Gastroesophageal sphincter (tissue), 4 donors: ENCODE results near the gene MYH14. TPM values are rescaled to one million over a fixed set of nuclear protein-coding genes. Genes with fewer than 3 reads are reported as not detected.

Source experiments
- ATAC-seq: fragments of 150-250 bp; one replicate; pipeline ENCODE4 v1.9.1; 2016; ENCODE audit warnings: mild to moderate bottlenecking, moderate library complexity
- H3K27ac ChIP-seq, 4 donors: fragments of 200-600 bp; sonication (generic) in 3 of 4; 1 replicate in 3 of 4; 2 replicates in 1 of 4; pipeline ENCODE4 v1.5.1; 2016 to 2019
- H3K27me3 ChIP-seq: fragments of 200-600 bp; sonication (generic); one replicate; pipeline ENCODE4 v1.5.1; 2019
- H3K36me3 ChIP-seq, 2 donors: fragments of 200-600 bp; sonication (generic); one replicate each; pipeline ENCODE4 v1.5.1; 2019; ENCODE audit warnings: control low read depth in 1 of 2
- H3K4me1 ChIP-seq, 3 donors: fragments of 200-600 bp; sonication (generic); 1 replicate in 2 of 3; 2 replicates in 1 of 3; pipeline ENCODE4 v1.5.1; 2016 to 2019; ENCODE audit warnings: control low read depth in 2 of 3
- H3K4me3 ChIP-seq, 2 donors: fragments of 200-600 bp; sonication (generic); one replicate each; pipeline ENCODE4 v1.5.1; 2019; ENCODE audit warnings: mild to moderate bottlenecking in 1 of 2, moderate library complexity in 1 of 2
- H3K9me3 ChIP-seq, 3 donors: fragments of 200-600 bp; sonication (generic); one replicate each; pipeline ENCODE4 v1.5.1; 2017 to 2019; ENCODE audit warnings: control low read depth in 2 of 3
- CTCF ChIP-seq, 4 experiments: fragments of 200-600 bp in 2 of 4; fragments of 450-650 bp in 2 of 4; sonication (generic) in 1 of 4; IDR thresholded peaks; one replicate each; pipeline ENCODE4 v1.5.1; 2017 to 2019; ENCODE audit warnings: antibody characterized with exemption in 4 of 4, mild to moderate bottlenecking in 2 of 4, moderate library complexity in 2 of 4
- EP300 ChIP-seq: sonication (generic); formaldehyde crosslinking; IDR thresholded peaks from one replicate; pipeline ENCODE4 v1.6.1; 2017; ENCODE audit warnings: antibody characterized with exemption, mild to moderate bottlenecking
- POLR2A ChIP-seq, 2 donors: fragments of 450-650 bp; IDR thresholded peaks; one replicate each; pipeline ENCODE4 v1.6.1; 2017; ENCODE audit warnings: antibody characterized with exemption in 2 of 2, mild to moderate bottlenecking in 2 of 2, moderate library complexity in 1 of 2
- POLR2AphosphoS5 ChIP-seq: sonication (generic); formaldehyde crosslinking; IDR thresholded peaks from one replicate; pipeline ENCODE4 v1.6.1; 2017; ENCODE audit warnings: antibody characterized with exemption
- WGBS, 2 donors: methylation state at CpG; one replicate each; pipeline ENCODE4 v1.1.5; 2018; ENCODE audit warnings: low coverage in 1 of 2; 5-methylcytosine and 5-hydroxymethylcytosine counted together
- total RNA-seq, 4 donors: library from RNA; depleted of rRNA; stranded (reverse); fragments of >200 nt; gene quantifications; one replicate each; pipeline ENCODE4 v1.1.0, GENCODE V29; 2016

MYH14 gene
- total RNA-seq, 4 donors from 2014 or later: 3.5 to 10.0 (median 6.1) TPM

DNA sequence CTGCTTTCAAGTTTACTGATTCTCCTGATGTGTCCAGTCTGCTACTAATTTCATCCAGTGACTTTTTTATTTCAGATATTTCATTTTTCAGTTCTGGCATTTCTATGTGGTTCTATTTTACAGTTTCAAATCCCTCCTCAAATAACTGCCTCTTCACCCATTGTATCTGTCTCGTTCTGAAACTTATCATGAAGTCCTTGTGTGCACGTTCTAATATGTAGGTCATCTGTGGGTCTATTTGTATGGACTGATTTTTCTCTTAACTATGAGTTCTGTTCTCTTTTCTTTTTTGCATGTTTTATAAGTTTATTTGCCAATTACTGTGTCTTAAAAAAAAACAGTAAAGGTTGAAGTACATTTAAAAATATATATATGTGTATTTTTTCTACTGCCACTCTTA lies 82.4 kb downstream of the MYH14 start:
- Histone ChIP-seq H3K27me3 (peaks cover 16% of the 10 kb centered on the region), H3K36me3 (peaks cover 0 to 52% of the 10 kb centered on the region in 2 donors), H3K9me3 (peaks cover 0 to 50% (median 0%) of the 10 kb centered on the region in 3 donors), H3K4me3 (no peak overlapping the region), H3K4me1 (no peaks in the 10 kb centered on the region), H3K27ac (no peak overlapping the region)
- 90% methylated on average over 2 of the region's 2 CpGs; no CpG with 5 or more reads in 1 of the 2 donors for WGBS, 2 donors
- TF ChIP-seq CTCF (IDR thresholded peaks at IDR 0.05) (no peak), POLR2A (IDR thresholded peaks at IDR 0.05) (no peak), POLR2AphosphoS5 (no peak), EP300 (no peak)
- ATAC-seq: no peak

DNA sequence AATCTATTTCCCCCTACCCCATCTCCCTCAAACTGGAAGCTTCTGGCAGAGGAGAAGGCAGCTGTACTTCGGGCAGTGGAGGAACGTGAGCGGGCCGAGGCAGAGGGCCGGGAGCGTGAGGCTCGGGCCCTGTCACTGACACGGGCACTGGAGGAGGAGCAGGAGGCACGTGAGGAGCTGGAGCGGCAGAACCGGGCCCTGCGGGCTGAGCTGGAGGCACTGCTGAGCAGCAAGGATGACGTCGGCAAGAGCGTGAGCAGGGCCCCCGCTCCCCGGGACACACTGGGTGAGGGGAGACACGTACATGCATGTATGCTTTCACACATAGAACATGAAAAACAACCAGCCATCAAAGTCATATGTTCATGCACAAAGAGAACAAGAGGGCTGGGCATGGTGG lies 83.0 kb downstream of the MYH14 start:
- TF ChIP-seq POLR2AphosphoS5: no peak
- TF ChIP-seq POLR2A (IDR thresholded peaks at IDR 0.05): no peak
- TF ChIP-seq EP300: no peak
- TF ChIP-seq CTCF (IDR thresholded peaks at IDR 0.05): no peak
- no peak overlapping the region for H3K27ac ChIP-seq
- H3K4me3 ChIP-seq: no peak overlapping the region
- peaks cover 17% of the 10 kb centered on the region for H3K27me3 ChIP-seq
- peaks cover 0 to 47% of the 10 kb centered on the region in 2 donors for H3K36me3 ChIP-seq
- no peak for ATAC-seq
- WGBS, 2 donors: 100% methylated on average over 2 of the region's 18 CpGs; no CpG with 5 or more reads in 1 of the 2 donors
- peaks cover 0 to 50% (median 0%) of the 10 kb centered on the region in 3 donors for H3K9me3 ChIP-seq
- H3K4me1 ChIP-seq: no peaks in the 10 kb centered on the region

- ATAC-seq: no peak
- Histone ChIP-seq H3K9me3 (peaks cover 0 to 50% (median 0%) of the 10 kb centered on the region in 3 donors), H3K36me3 (peaks cover 0 to 40% of the 10 kb centered on the region in 2 donors), H3K27me3 (peaks cover 25% of the 10 kb centered on the region), H3K4me1 (no peaks in the 10 kb centered on the region), H3K27ac (no peak overlapping the region), H3K4me3 (no peak overlapping the region)
- TF ChIP-seq CTCF (IDR thresholded peaks at IDR 0.05) (no peak), EP300 (no peak), POLR2AphosphoS5 (no peak), POLR2A (IDR thresholded peaks at IDR 0.05) (no peak)
- 71 to 100% methylated on average over 1 to 2 of the region's 2 CpGs for WGBS, 2 donors
Measured at GRCh38 chr19:50287331-50287730, 83.9 kb downstream of the MYH14 start.

DNA sequence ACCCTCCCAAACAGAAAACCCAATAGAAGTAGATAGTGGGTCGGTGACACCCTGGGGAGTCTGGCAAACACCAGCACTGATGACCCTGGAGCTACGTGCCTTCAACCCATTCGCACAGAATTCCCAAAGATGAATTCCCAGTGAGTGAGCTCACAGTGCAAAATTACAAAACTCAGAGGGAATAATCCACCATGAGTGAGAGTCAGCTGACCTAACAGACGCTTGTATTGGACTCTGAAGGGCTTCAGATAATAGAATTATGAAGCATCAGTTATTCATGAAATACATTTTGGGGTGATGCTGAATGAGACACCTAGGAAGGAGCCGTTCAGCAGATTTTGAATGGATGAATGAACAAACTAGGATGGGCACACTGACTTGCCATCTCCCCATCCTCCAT lies 85.5 kb downstream of the MYH14 start:
- Histone ChIP-seq H3K9me3 (peaks cover 0 to 50% (median 0%) of the 10 kb centered on the region in 3 donors), H3K4me1 (no peaks in the 10 kb centered on the region), H3K4me3 (no peak overlapping the region), H3K27ac (no peak overlapping the region), H3K27me3 (peaks cover 37% of the 10 kb centered on the region), H3K36me3 (peaks cover 0 to 48% of the 10 kb centered on the region in 2 donors)
- 60 to 77% methylated on average over 1 to 5 of the region's 5 CpGs for WGBS, 2 donors
- no peak for TF ChIP-seq CTCF (IDR thresholded peaks at IDR 0.05)
- TF ChIP-seq EP300: no peak
- TF ChIP-seq POLR2AphosphoS5: no peak
- no peak for TF ChIP-seq POLR2A (IDR thresholded peaks at IDR 0.05)
- ATAC-seq: no peak

DNA sequence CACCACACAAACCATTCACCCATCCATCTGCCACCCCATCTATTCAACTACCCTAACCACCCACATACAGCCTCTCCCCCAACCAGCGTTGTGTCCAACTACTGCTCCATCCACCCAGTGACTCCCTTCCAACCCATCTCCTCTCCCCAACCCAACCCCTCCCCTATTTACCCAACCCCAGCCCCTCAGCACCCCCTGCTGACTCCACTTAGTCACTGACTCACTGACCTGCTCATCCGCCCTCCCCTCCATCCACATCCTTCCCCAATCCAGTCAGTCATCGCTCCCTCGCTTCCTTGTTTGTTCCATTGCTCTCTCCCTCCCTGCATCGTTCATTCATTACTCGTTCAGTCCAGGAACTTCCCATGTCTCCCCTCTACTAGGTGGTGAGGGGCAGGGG lies 86.6 kb downstream of the MYH14 start:
- WGBS, 2 donors: 67 to 70% methylated on average over 4 to 5 of the region's 6 CpGs

More for the DNA sequence above, 86.6 kb downstream of the MYH14 start:
- peaks cover 0 to 47% (median 0%) of the 10 kb centered on the region in 3 donors for H3K9me3 ChIP-seq
- no peaks in the 10 kb centered on the region for H3K4me1 ChIP-seq
- no peak overlapping the region for H3K4me3 ChIP-seq
- ATAC-seq: no peak
- H3K27ac ChIP-seq: no peak overlapping the region
- H3K27me3 ChIP-seq: peaks cover 37% of the 10 kb centered on the region
- no peak for TF ChIP-seq EP300
- no peak for TF ChIP-seq CTCF (IDR thresholded peaks at IDR 0.05)
- no peak for TF ChIP-seq POLR2A (IDR thresholded peaks at IDR 0.05)
- no peak for TF ChIP-seq POLR2AphosphoS5
- H3K36me3 ChIP-seq: peaks cover 0 to 45% of the 10 kb centered on the region in 2 donors
